Fibroblast of pulmonary artery (primary cell): ENCODE measurements around the gene WNT7B.

Experiments
- DNase-seq: peaks from one replicate; pipeline ENCODE4 v3.0.0-alpha.2; 2010; ENCODE audit warnings: low read depth
- H3K4me3 ChIP-seq: replicated peaks from 2 replicates; pipeline ENCODE4 v1.5.1; 2011; ENCODE audit warnings: low read depth, mild to moderate bottlenecking, control low read depth, low read length, moderate library complexity
- CTCF ChIP-seq: IDR thresholded peaks from 2 replicates; pipeline ENCODE4 v1.5.1; 2011; ENCODE audit warnings: mild to moderate bottlenecking, control low read depth, low read length, inconsistent platforms; ENCODE audit errors: missing control alignments

WNT7B gene

DNA sequence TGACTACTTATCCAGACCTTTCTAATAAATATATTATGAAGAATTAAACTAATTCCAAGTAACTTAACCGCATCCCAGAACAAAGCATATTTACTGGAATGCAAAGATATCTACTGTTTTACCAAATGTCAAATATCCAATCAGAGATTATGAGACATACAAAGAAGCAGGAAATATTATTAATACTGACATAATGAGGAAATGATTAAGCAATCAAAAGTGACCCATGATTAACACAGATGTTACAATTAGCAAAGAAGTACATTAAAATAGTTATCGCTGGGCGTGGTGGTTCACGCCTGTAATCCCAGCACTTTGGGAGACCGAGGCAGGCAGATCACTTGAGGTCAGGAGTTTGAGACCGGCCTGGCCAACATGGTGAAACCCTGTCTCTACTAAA lies 105.2 kb downstream of the WNT7B start:
- no peak overlapping the region for H3K4me3 ChIP-seq
- no peak for TF ChIP-seq CTCF
- no peak for DNase-seq
